ENCODE results near the gene POU6F2. TPM values are rescaled to one million over a fixed set of nuclear protein-coding genes. Genes with fewer than 3 reads are reported as not detected.

The POU6F2 gene
- total RNA-seq, 1 donor from 2014 or later = not detected

Other genes starting within 250 kb of the POU6F2 start
- gene VPS41, start 68.7 kb upstream of the POU6F2 start, total RNA-seq = 53.1 and 71.9 TPM in 2 replicates